Naive thymus-derived CD8-positive, alpha-beta T cell (primary cell): ENCODE measurements around the gene KCNIP4. TPM values are rescaled to one million over a fixed set of nuclear protein-coding genes. Genes with fewer than 3 reads are reported as not detected.

ENCODE experiments used
- ATAC-seq, 2 donors: fragments of 150-1000 bp; cut with Tn5 transposase in 1 of 2; sonication (Bioruptor Pico), chemical (Tn5 transposase) in 1 of 2; 1 replicate in 1 of 2; 2 replicates in 1 of 2; pipeline ENCODE4 v1.10.0; 2021; ENCODE audit warnings: mild to moderate bottlenecking in 2 of 2, moderate library complexity in 2 of 2
- POLR2A ChIA-PET: fragments of 350-600 bp; sonication (Branson Sonifier 250); formaldehyde crosslinking; loops from one replicate; lab custom pipeline; 2021; ENCODE audit warnings: antibody characterized with exemption; lab: Charles Lee
- DNase-seq, 10 donors: peaks; one replicate each; pipeline versions ENCODE4 v3.0.0 to v3.0.0-alpha.2; 2020 to 2022
- H3K27ac Mint-ChIP-seq, 10 donors: one replicate each; pipeline ENCODE4 v1.8.0; 2020 to 2022; ENCODE audit warnings: mild to moderate bottlenecking in 10 of 10, mixed read lengths in 10 of 10, moderate library complexity in 4 of 10, inconsistent platforms in 1 of 10
- H3K27me3 Mint-ChIP-seq, 5 donors: one replicate each; pipeline ENCODE4 v1.8.0; 2021 to 2022; ENCODE audit warnings: mixed read lengths in 5 of 5
- H3K36me3 Mint-ChIP-seq, 3 donors: one replicate each; pipeline ENCODE4 v1.8.0; 2020 to 2022; ENCODE audit warnings: mixed read lengths in 3 of 3, mild to moderate bottlenecking in 2 of 3, inconsistent platforms in 1 of 3
- H3K4me1 Mint-ChIP-seq, 4 donors: one replicate each; pipeline ENCODE4 v1.8.0; 2021 to 2022; ENCODE audit warnings: mixed read lengths in 4 of 4
- H3K4me3 Mint-ChIP-seq, 10 donors: one replicate each; pipeline ENCODE4 v1.8.0; 2020 to 2022; ENCODE audit warnings: mild to moderate bottlenecking in 10 of 10, mixed read lengths in 10 of 10, moderate library complexity in 6 of 10, inconsistent platforms in 1 of 10
- H3K9me3 Mint-ChIP-seq, 9 donors: one replicate each; pipeline ENCODE4 v1.8.0; 2020 to 2022; ENCODE audit warnings: mixed read lengths in 9 of 9, mild to moderate bottlenecking in 3 of 9, inconsistent platforms in 1 of 9, moderate library complexity in 1 of 9
- polyA plus RNA-seq, 3 donors: library from polyadenylated mRNA; unstranded; fragments of 300-500 nt; fragmentation: Illumina TruSeq; gene quantifications; one replicate each; pipeline ENCODE4 v1.2.3, GENCODE V29; 2021
- total RNA-seq, 8 experiments: library from RNA in 2 of 8; stranded (reverse) in 2 of 8; gene quantifications; one replicate each; pipeline ENCODE4 v1.2.3 and lab custom pipeline; 2021 to 2026

The KCNIP4 gene
- total and polyA plus RNA-seq, 5 experiments from 2014 or later, result 0.19 to 0.36 TPM; not detected in 3

DNA sequence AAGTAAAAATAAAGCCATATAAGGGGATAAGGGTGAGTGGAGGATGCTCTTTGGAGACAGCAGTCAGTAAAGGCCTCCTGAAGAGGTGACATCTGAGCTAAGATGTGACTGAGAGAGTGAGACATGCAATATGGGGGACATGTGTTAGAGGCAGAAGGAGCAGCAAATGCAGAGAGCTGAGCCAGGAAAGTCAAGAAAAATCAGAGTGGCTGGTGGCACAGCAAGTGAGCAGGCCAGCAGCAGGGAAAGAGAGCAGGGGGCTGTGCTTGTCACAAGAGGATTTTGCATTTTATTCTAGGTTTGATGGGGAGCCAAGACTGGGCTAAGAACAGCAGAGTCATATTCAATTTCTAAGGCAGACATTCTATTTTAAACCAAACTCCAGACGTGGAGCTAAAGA is 394.5 kb downstream of the KCNIP4 start:
- H3K4me3 Mint-ChIP-seq, result no peak overlapping the region
- no peak for DNase-seq
- H3K4me1 Mint-ChIP-seq, result peaks cover 0 to 2% (median 0%) of the 10 kb centered on the region in 4 donors
- no peaks in the 10 kb centered on the region for H3K36me3 Mint-ChIP-seq
- ATAC-seq, result no peak
- H3K9me3 Mint-ChIP-seq, result peaks cover 0 to 5% (median 2%) of the 10 kb centered on the region in 9 donors
- POLR2A ChIA-PET, result no interaction called here
- no peaks in the 10 kb centered on the region for H3K27me3 Mint-ChIP-seq
- H3K27ac Mint-ChIP-seq, result no peak overlapping the region

DNA sequence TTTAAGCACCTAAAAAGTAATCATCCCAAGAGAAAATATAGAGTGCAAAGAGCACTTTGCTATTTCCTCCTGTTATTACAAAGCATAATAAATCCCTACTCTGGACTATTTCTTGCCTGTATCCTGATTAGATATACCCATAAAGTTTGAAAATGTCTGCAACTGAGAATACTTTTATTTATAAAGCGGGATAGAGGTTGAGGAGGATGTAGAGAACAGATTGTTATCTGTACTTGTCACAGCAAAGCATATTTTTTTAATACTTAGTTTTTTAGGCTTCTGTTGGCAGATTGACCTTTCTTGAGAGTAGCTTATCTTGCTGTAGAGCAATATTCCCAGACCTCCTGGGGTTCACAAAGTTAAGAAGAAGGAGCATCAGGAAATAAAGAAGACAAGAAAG is 396.1 kb downstream of the KCNIP4 start:
- no peak overlapping the region for H3K4me3 Mint-ChIP-seq

DNA sequence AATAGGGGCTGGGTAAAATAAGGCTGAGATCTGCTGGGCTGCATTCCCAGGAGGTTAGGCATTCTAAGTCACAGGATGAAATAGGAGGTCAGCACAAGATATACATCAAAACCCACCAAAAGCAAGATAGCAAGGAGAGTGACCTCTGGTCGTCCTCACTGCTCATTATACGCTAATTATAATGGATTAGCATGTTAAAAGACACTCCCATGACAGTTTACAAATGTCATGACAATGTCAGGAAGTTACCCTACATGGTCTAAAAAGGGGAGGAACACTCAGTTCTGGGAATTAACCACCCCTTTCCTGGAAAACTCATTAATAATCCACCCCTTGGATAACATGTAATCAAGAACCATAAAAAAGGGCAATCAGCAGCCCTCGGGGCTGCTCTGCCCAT is 403.6 kb downstream of the KCNIP4 start:
- Mint-ChIP-seq H3K9me3 (peaks cover 0 to 9% (median 5%) of the 10 kb centered on the region in 9 donors), H3K27me3 (no peaks in the 10 kb centered on the region), H3K36me3 (no peaks in the 10 kb centered on the region), H3K4me1 (no peaks in the 10 kb centered on the region), H3K4me3 (no peak overlapping the region), H3K27ac (no peak overlapping the region)
- no peak for DNase-seq
- POLR2A ChIA-PET, result no interaction called here
- no peak for ATAC-seq

More for the DNA sequence above, 396.1 kb downstream of the KCNIP4 start:
- POLR2A ChIA-PET, result no interaction called here
- Mint-ChIP-seq H3K27ac (no peak overlapping the region), H3K4me1 (no peaks in the 10 kb centered on the region), H3K27me3 (no peaks in the 10 kb centered on the region), H3K36me3 (no peaks in the 10 kb centered on the region), H3K9me3 (peaks cover 0 to 6% (median 2%) of the 10 kb centered on the region in 9 donors)
- no peak for DNase-seq
- no peak for ATAC-seq

DNA sequence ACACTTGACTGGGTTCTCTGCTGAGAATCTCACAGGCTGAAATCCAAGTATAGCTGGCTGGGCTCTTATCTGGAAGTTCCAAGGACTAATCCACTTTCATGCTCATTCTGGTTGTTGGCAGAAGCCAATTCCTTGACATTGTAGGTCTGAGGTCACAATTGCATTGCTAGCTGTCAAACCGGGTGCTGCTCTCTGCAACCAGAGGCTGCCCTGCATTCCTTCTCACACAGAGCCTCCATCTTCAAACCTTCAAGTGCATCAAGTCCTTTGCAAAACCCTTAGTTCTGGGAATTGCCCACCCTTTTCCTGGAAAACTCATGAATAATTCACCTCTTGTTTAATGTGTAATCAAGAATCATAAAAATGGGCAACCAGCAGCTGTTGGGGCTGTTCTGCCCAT is 404.2 kb downstream of the KCNIP4 start:
- ATAC-seq (no peak), DNase-seq (no peak)
- H3K36me3 Mint-ChIP-seq, result no peaks in the 10 kb centered on the region
- no peaks in the 10 kb centered on the region for H3K4me1 Mint-ChIP-seq
- peaks cover 0 to 9% (median 5%) of the 10 kb centered on the region in 9 donors for H3K9me3 Mint-ChIP-seq
- POLR2A ChIA-PET, result no interaction called here
- H3K4me3 Mint-ChIP-seq, result no peak overlapping the region
- no peaks in the 10 kb centered on the region for H3K27me3 Mint-ChIP-seq
- H3K27ac Mint-ChIP-seq, result no peak overlapping the region

DNA sequence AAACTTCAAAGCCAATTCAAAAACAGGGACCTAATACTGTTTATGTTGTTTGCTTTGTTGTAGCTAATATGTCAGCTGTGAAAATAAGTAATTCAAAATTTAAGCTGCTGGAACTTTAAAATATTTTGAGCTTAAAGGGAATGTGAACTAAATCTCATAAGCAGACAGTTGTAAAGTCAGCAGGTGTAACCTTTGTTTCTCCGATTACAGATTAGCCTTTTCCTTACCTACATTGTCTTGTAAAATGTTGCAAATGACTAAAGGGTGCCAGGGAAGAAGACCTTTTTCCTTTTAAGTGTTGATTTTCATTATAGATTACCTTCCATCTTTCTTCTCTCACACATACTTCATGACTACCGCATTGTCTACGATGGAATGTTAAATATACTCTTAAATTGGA is 405.1 kb downstream of the KCNIP4 start:
- ATAC-seq (no peak), DNase-seq (no peak)
- no peak overlapping the region for H3K27ac Mint-ChIP-seq
- POLR2A ChIA-PET, result no interaction called here
- H3K4me1 Mint-ChIP-seq, result no peaks in the 10 kb centered on the region
- H3K36me3 Mint-ChIP-seq, result no peaks in the 10 kb centered on the region
- H3K9me3 Mint-ChIP-seq, result peaks cover 0 to 9% (median 6%) of the 10 kb centered on the region in 9 donors
- no peak overlapping the region for H3K4me3 Mint-ChIP-seq
- no peaks in the 10 kb centered on the region for H3K27me3 Mint-ChIP-seq

DNA sequence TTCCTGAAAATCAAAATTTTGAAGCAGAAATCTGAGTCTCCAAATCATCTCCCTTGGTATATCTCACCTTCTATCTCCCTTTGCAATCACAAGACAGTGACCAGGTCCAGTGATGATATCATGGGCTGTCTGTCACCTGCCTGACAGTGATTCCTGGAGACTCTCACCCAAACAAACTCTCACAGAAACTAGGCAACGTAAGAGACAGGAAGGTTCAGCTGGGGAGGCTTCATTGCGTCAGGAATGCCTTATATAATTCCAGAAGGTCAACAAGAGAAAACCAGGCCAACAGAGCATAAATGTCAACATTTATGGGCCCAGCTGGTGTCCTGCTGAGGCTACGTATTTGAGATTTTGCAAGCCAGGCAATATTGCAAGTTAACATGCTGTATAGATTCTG is 412.7 kb downstream of the KCNIP4 start:
- Mint-ChIP-seq H3K36me3 (no peaks in the 10 kb centered on the region), H3K27me3 (no peaks in the 10 kb centered on the region), H3K27ac (no peak overlapping the region), H3K4me1 (no peaks in the 10 kb centered on the region), H3K9me3 (peaks cover 0 to 14% (median 3%) of the 10 kb centered on the region in 9 donors), H3K4me3 (no peak overlapping the region)
- ATAC-seq (no peak), DNase-seq (no peak)
- POLR2A ChIA-PET, result no interaction called here

DNA sequence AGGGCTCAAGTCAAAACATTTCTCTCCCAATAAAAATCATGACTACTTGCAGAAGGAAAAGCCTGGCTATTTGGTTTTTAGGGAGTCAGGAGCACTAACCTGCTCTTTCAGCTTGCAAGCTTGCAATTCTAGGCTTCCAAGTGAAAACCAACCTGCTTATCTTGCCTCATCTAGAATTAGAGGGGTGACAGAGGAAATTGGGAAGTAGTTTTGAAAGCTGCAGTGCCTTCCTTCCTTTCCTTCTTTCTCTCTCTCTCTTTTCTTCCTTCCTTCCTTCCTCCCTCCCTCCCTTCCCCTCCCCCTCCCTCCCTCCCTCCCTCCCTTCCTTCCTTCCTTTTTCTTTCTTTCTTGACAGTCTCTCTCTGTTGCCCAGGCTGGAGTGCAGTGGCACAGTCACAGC is 417.5 kb downstream of the KCNIP4 start:
- DNase-seq (no peak), ATAC-seq (no peak)
- H3K4me3 Mint-ChIP-seq, result no peak overlapping the region
- H3K27me3 Mint-ChIP-seq, result no peaks in the 10 kb centered on the region
- POLR2A ChIA-PET, result no interaction called here
- H3K9me3 Mint-ChIP-seq, result peaks cover 0 to 20% (median 3%) of the 10 kb centered on the region in 9 donors
- no peaks in the 10 kb centered on the region for H3K4me1 Mint-ChIP-seq
- H3K36me3 Mint-ChIP-seq, result no peaks in the 10 kb centered on the region
- peak overlapping the region in 1 of 10 donors; percentile 37 for H3K27ac Mint-ChIP-seq

DNA sequence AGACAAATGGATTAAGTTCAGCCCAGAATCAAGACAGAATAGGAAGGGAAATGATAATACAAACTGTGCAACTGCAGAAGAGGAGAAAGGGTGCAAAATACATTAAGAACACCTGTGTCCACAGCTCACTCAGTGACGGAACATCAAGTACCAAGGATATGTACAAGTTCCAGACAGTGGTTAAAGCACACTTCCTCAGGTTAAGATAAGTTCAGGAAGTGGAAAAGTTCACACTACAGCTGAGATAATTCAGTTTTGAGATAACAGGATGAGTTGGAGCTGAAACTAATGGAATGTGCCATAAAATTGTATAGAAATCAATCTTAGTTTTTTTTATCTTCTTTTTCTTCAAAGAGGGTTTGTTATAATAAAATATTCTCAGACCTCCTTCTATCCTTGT is 419.4 kb downstream of the KCNIP4 start:
- no peaks in the 10 kb centered on the region for H3K27me3 Mint-ChIP-seq
- ATAC-seq (no peak), DNase-seq (no peak)
- peaks cover 0 to 28% (median 4%) of the 10 kb centered on the region in 9 donors for H3K9me3 Mint-ChIP-seq
- H3K4me3 Mint-ChIP-seq, result no peak overlapping the region
- no peaks in the 10 kb centered on the region for H3K36me3 Mint-ChIP-seq
- POLR2A ChIA-PET, result no interaction called here
- H3K27ac Mint-ChIP-seq, result no peak overlapping the region
- no peaks in the 10 kb centered on the region for H3K4me1 Mint-ChIP-seq

DNA sequence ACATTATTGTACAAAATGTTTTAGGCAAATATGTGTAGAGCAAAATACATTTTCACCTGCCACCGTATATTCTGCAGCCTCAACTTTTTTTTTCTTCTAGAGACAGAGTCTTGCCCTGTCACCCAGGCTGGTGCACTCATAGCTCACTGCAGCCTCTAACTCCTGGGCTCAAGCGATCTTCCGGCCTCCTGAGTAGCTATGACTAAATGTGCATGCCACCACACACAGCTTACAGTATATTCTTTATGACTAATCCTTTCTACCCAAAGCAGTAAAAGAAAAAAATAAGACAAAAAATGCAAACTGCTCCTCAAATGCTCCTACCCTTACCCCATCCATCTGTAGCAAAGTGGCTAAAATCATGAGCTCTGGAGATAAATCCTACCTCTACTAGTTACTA is 426.3 kb downstream of the KCNIP4 start:
- DNase-seq (no peak), ATAC-seq (no peak)
- no peak overlapping the region for H3K4me3 Mint-ChIP-seq
- no peaks in the 10 kb centered on the region for H3K36me3 Mint-ChIP-seq
- POLR2A ChIA-PET, result no interaction called here
- H3K27me3 Mint-ChIP-seq, result no peaks in the 10 kb centered on the region
- H3K4me1 Mint-ChIP-seq, result no peaks in the 10 kb centered on the region
- H3K9me3 Mint-ChIP-seq, result peaks cover 0 to 32% (median 6%) of the 10 kb centered on the region in 9 donors
- no peak overlapping the region for H3K27ac Mint-ChIP-seq

DNA sequence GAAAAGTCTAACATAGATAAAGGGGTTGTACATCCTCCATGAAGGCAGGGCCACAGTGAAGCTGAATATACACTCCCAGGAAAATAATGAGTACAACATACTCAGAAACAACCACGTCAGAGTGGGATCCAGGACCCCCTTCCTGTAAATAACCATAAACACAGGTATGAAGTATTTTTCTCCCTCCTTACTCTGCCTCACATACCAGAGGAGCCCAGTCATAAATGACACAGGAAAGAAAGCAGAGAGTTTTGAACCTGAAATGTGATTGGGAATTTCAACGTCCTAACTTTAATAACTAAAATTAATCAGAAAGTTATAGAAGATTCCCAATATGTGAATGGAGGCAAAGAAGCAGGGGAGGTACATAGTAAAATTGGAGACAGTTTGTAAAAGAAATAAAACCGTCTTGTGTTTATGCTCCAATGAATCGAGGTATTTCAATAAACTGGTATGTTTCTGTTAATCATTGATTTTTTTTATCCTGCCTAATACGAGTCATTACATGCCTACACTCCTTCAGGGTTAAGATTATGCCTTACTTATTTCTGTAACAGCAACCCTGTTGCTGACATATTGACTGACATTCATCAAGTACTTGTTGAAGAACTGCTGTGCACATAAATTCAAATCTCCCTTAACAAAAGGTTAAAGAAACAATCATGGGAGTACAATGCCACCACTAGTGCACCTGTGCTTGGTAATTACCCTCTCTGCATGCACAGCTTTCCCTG is 431.3 kb downstream of the KCNIP4 start:
- H3K9me3 Mint-ChIP-seq, result peaks cover 0 to 12% (median 3%) of the 10 kb centered on the region in 9 donors
- no peak for ATAC-seq
- no peaks in the 10 kb centered on the region for H3K4me1 Mint-ChIP-seq
- no peak overlapping the region for H3K4me3 Mint-ChIP-seq
- no peak overlapping the region for H3K27ac Mint-ChIP-seq
- DNase-seq, result no peak
- POLR2A ChIA-PET, result no interaction called here
- peaks cover 0 to 4% (median 0%) of the 10 kb centered on the region in 5 donors for H3K27me3 Mint-ChIP-seq
- H3K36me3 Mint-ChIP-seq, result no peaks in the 10 kb centered on the region

DNA sequence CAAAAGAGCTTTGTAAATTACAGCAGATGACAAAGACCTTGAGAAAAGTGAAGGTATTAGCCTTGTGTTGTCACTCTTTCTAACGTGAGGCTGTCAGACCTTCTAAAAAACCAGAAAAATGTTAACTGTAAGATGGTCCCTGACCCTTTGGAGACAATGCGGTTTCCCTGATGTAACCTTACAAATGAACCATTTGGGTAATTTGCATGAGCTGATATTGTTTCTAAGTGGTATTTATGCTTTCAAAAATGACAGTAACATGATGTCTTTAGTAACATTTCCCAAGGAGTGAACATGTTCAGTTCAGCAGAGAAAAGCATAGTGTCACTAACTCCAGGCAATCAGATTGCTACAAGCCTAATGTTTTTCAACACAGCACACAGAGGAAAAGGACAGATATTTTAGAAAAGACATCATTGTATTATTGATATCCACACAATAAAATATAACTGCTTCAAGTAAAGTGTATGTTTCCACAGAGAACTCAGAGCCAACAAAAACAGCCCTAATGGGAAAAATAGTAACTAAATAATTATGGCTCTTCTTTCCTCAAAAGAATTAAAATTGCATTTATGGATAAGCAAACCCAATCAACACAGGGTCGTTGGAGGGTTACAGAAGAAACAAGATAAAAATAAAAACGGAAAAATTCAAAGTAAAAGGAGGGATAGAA is 434.4 kb downstream of the KCNIP4 start:
- Mint-ChIP-seq H3K27me3 (peaks cover 0 to 4% (median 0%) of the 10 kb centered on the region in 5 donors), H3K27ac (no peak overlapping the region), H3K36me3 (no peaks in the 10 kb centered on the region), H3K4me3 (no peak overlapping the region), H3K4me1 (no peaks in the 10 kb centered on the region), H3K9me3 (peaks cover 0 to 2% (median 0%) of the 10 kb centered on the region in 9 donors)
- POLR2A ChIA-PET, result no interaction called here
- DNase-seq, result no peak
- no peak for ATAC-seq

DNA sequence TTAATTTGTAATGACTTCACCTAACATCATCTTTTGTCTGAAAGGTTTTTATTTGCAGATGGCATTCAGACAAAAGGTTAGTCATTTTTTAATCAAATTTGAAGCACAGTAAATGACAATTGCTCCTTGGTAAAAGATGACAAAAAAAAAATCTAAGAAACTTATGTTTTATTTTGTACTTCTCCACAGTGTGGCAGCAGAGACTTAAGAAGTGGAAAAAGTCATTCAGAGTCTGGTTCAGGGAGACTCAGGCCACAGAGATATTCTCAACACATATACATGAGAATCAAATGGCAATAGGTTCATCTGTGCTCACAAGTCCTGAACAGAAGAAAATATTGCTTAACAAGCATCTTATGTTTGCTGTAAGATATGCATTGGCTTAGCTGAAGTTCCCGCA is 436.2 kb downstream of the KCNIP4 start:
- DNase-seq, result no peak
- H3K4me3 Mint-ChIP-seq, result no peak overlapping the region
- POLR2A ChIA-PET, result no interaction called here
- no peak overlapping the region for H3K27ac Mint-ChIP-seq
- H3K9me3 Mint-ChIP-seq, result peaks cover 0 to 2% (median 0%) of the 10 kb centered on the region in 9 donors
- peaks cover 0 to 4% (median 0%) of the 10 kb centered on the region in 5 donors for H3K27me3 Mint-ChIP-seq
- H3K36me3 Mint-ChIP-seq, result no peaks in the 10 kb centered on the region
- no peaks in the 10 kb centered on the region for H3K4me1 Mint-ChIP-seq
- ATAC-seq, result no peak

DNA sequence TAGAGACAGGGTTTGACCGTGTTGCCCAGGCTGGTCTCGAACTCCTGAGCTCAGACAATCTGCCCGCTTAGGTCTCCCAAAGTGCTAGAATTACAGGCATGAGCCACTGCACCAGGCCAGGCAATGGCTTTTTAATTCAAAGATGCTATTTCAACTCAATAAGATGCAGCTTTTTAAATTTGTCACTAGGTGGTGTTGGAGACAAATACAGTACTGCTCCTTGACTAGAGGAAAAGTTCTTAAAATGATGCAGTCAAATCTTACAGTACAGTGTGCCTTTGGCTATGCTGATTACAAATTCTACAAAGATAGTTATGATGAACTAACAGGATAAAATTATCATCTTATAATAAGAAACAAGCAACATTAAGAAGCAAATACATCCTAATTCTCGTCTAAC is 441.1 kb downstream of the KCNIP4 start:
- Mint-ChIP-seq H3K27me3 (peaks cover 0 to 2% (median 0%) of the 10 kb centered on the region in 5 donors), H3K36me3 (no peaks in the 10 kb centered on the region), H3K27ac (no peak overlapping the region), H3K4me3 (no peak overlapping the region), H3K4me1 (no peaks in the 10 kb centered on the region), H3K9me3 (no peaks in the 10 kb centered on the region)
- ATAC-seq (no peak), DNase-seq (no peak)
- POLR2A ChIA-PET, result no interaction called here
